GM21447 (cell line): ENCODE measurements around the gene NEK8.
A peak's percentile ranks its signal among the peaks of the same experiment; 100 is the strongest.

Experiments
- ATAC-seq: cut with Tn5 transposase; IDR thresholded peaks from one replicate; pipeline ENCODE4 v1.9.1; 2021; ENCODE audit not compliant: unreplicated experiment

The NEK8 gene

GRCh38 chr17:28744104-28744971 is 15.8 kb downstream of the NEK8 start:
- peak; percentile 18 for ATAC-seq

GRCh38 chr17:28744972-28745785 is 16.6 kb downstream of the NEK8 start:
- ATAC-seq, result no peak

- ATAC-seq, result no peak
Measured at GRCh38 chr17:28745786-28746411, 17.3 kb downstream of the NEK8 start.

- ATAC-seq, result no peak
Measured at GRCh38 chr17:28746611-28747050, 18.0 kb downstream of the NEK8 start.

DNA sequence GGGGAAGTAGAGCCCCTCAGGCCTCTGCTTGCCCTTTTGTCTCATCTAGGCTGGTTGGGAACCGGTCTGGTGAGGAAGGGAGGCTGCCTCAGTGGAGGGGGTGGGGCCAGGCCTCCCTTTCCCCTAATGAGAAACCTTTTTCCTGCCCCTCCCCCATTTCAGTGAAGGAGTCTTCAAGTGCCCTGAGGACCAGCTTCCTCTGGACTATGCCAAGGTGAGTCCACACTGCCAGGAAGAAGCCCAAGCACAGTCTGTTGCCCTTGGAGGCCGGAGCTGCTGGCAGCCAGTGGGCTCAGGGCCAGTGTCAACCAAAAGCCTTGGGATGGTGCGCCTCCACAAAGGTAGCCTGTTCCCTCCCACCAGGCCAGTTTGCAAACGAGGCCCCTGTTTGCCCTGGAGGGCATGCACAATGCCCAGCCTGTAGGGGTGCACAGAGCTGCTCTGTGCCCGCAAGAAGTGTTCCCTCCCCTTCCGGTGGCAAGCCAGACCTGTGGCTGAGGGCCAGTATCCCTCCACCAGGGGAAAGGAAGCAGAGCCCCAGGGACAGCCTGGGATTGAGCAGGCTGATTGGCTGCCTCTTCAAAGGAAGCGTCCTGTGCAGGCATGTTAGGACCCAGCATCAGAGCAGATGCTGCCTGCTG is 18.6 kb downstream of the NEK8 start:
- no peak for ATAC-seq

- no peak for ATAC-seq
Measured at GRCh38 chr17:28747801-28748750, 19.5 kb downstream of the NEK8 start.

- no peak for ATAC-seq
Measured at GRCh38 chr17:28748852-28749515, 20.4 kb downstream of the NEK8 start.

GRCh38 chr17:28749516-28750177 is 21.1 kb downstream of the NEK8 start:
- ATAC-seq, result no peak

DNA sequence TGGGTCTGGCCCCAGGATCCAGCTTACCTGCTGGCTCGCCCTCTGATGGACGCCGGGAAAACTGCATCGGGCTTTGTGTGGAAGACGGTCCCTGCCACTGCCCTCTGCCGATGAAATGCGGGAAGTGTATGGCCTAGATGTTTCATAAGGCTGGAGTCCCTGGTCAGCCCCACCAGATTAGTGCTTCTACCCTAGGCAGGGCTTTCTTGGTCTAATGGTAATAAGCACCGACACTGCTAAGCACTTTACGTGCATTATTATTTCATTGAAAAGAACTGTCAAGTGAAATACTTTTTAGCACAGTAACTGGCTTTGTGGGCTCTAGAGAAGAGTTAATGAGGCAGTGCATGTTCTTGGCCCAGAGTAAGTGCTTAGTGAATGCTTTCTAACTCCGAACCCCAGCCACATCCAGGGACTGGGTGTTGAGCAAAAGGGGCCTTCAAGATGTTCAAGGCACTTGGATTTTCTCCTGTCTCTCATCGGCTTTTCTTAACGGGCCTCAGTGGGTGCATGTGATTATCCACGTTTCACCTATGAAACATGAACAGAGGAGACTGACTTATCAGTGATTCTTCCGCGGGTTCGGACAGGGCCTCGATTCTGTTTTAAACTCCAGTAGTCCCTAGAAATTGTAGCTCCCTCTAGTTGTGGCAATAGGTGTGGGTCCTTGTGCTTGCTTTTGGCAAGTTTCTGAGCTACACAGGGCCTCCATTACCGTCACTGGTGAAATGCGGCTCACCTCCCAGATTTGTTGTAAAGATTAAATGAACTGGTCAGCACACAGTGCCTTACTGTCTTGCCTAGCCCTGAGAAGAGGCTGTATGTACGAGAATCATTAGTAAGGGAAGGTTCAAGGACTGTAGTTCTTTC is 21.8 kb downstream of the NEK8 start:
- peak; percentile 59 for ATAC-seq

GRCh38 chr17:28751600-28752366 is 23.2 kb downstream of the NEK8 start:
- ATAC-seq, result no peak

DNA sequence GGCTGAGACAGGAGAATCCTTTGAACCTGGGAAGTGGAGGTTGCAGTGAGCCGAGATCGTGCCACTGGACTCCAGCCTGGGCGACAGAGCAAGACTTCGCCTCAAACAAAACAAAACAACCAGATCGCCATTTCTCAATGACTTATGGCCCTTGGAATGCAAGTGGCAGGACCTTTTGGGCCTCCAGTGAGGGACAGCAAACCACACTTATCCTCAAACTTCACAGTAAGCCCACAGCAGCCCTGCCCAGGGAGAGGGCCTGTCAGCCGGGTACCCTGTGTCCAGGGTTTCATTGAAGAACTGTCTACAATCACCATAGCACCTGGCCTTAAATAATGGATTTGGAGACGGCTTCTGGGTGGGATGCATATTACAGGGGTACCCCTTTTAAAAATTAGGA is 26.9 kb downstream of the NEK8 start:
- ATAC-seq, result no peak

DNA sequence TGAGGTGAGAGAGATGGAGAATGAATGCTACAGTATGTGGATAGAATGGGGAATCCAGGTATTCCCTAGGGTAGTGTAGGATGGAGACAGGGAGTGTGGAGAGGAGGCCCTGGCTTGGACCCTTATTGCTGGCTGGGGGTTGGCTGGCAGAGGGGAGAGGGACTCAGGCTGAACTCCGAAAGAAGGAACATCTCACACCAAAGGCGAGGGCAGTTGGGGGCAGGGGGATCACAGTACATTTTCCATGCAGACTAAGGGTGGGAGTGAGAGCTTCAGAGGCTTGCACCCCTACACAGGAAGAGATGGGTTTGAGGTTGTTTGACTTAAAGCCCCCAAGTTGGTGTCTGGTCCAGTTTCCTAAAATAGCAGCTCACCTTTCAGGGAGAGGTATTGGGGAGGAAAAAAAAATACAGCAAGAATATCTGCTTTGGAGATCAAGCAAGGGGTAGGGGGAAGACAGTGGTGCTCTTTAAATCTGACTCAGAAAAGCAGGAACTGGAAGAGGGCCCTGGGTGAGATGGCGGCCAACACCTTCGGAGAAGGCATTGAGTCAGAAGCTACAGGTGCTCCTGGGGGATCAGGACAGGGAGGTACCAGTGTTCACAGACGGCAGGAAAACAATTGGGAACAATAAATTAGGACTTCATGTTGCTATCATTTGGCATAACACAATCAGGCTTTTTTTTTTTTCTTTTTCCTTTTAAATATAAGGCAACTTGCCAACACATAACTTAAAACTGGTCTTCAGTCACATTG is 27.6 kb downstream of the NEK8 start:
- ATAC-seq, result no peak

DNA sequence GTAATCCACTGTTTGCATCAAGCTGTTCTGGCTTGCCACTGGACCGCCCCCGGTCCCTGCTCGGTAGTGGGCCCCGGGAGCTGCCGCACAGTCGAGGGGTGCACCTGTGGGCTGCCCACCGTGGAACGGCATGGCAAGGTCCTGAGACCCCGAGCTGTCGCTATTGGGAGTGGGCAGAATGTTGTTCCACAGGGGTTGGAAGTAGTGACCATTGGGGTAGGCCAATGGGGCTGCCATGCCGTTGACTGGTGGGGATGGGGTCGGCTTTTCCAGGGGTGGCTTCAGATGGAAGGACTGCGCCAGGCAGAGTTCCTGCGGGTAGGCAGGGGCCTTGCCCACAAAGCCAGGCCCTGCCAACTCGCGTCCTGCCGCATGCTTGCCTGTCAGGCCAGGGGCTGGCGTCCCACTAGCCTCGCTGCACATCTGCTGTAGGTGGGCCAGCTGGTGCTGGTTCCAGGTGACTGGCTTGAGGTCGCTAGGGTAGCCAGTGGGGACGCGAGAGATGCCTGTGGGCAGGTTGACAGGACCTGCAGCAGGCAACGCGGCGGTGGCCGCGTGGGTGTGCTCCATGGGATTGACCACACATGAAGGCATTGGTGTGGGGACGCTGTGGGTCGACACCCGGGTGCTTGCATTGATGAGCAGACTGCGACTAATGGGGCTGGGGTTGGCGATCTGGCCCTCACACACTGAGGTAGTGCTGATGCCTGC is 30.0 kb downstream of the NEK8 start:
- no peak for ATAC-seq

- no peak for ATAC-seq
Measured at GRCh38 chr17:28759256-28759865, 30.8 kb downstream of the NEK8 start.
